SJSA1 (cell line): Measurements from ENCODE around the gene NRXN3. TPM values are rescaled to one million over a fixed set of nuclear protein-coding genes. Genes with fewer than 3 reads are reported as not detected.

Experiments
- DNase-seq, 2 experiments: peaks; one replicate each; pipeline ENCODE4 v3.0.0-alpha.2; 2015 to 2020; ENCODE audit warnings: low spot score in 2 of 2, low read depth in 1 of 2
- H3K27ac ChIP-seq: fragments of 250-450 bp; sonication (Bioruptor Pico); 2 replicates; pipeline ENCODE4 v1.5.1; 2020; ENCODE audit warnings: mild to moderate bottlenecking, moderate library complexity
- H3K27me3 ChIP-seq: fragments of 250-450 bp; sonication (Bioruptor Pico); replicated peaks from 2 replicates; pipeline ENCODE4 v1.5.1; 2020; ENCODE audit warnings: mild to moderate bottlenecking, moderate library complexity
- H3K36me3 ChIP-seq: fragments of 250-450 bp; sonication (Bioruptor Pico); 2 replicates; pipeline ENCODE4 v1.5.1; 2020; ENCODE audit warnings: mild to moderate bottlenecking
- H3K4me1 ChIP-seq: fragments of 250-450 bp; sonication (Bioruptor Pico); replicated peaks from 2 replicates; pipeline ENCODE4 v1.6.1; 2021; ENCODE audit warnings: mild to moderate bottlenecking
- H3K4me3 ChIP-seq: fragments of 250-450 bp; sonication (Bioruptor Pico); 2 replicates; pipeline ENCODE4 v1.5.1; 2020; ENCODE audit warnings: mild to moderate bottlenecking
- H3K9me3 ChIP-seq: fragments of 250-450 bp; sonication (Bioruptor Pico); replicated peaks from 2 replicates; pipeline ENCODE4 v1.5.1; 2020; ENCODE audit warnings: mild to moderate bottlenecking
- total RNA-seq: library from RNA; depleted of rRNA; stranded (reverse); fragments of >200 nt; shearing (Covaris generic); gene quantifications from 2 replicates; pipeline ENCODE4 v1.2.3, GENCODE V29; 2014

Gene NRXN3
- total RNA-seq, 1 experiment from 2014 or later = 1.0 TPM

- Histone ChIP-seq H3K27ac (peak overlapping the region; percentile 56), H3K27me3 (no peaks in the 10 kb centered on the region), H3K4me3 (no peak overlapping the region), H3K9me3 (no peaks in the 10 kb centered on the region), H3K4me1 (peaks cover 44% of the 10 kb centered on the region), H3K36me3 (no peaks in the 10 kb centered on the region)
- peak; percentile 40 to 57 for DNase-seq
Observed at GRCh38 chr14:79708426-79709388, 1538.5 kb downstream of the NRXN3 start.

- Histone ChIP-seq H3K36me3 (no peaks in the 10 kb centered on the region), H3K27me3 (no peaks in the 10 kb centered on the region), H3K9me3 (no peaks in the 10 kb centered on the region), H3K4me1 (peaks cover 48% of the 10 kb centered on the region), H3K27ac (peak overlapping the region; percentile 56), H3K4me3 (no peak overlapping the region)
- DNase-seq = no peak
Observed at GRCh38 chr14:79709573-79709972, 1539.4 kb downstream of the NRXN3 start.

GRCh38 chr14:79712302-79712950, 1542.3 kb downstream of the NRXN3 start:
- Histone ChIP-seq H3K27me3 (no peaks in the 10 kb centered on the region), H3K9me3 (no peaks in the 10 kb centered on the region), H3K4me1 (peaks cover 48% of the 10 kb centered on the region), H3K36me3 (no peaks in the 10 kb centered on the region), H3K27ac (peak overlapping the region; percentile 67), H3K4me3 (no peak overlapping the region)
- DNase-seq = peak; percentile 64 to 76

GRCh38 chr14:79721399-79722084, 1551.4 kb downstream of the NRXN3 start:
- no peaks in the 10 kb centered on the region for H3K27me3 ChIP-seq
- DNase-seq = no peak

GRCh38 chr14:79724934-79725717, 1555.0 kb downstream of the NRXN3 start:
- no peak for DNase-seq
- H3K27ac ChIP-seq = no peak overlapping the region
- H3K4me3 ChIP-seq = no peak overlapping the region

More at GRCh38 chr14:79721399-79722084, 1551.4 kb downstream of the NRXN3 start:
- Histone ChIP-seq H3K9me3 (no peaks in the 10 kb centered on the region), H3K27ac (no peak overlapping the region), H3K4me1 (no peaks in the 10 kb centered on the region), H3K4me3 (no peak overlapping the region), H3K36me3 (no peaks in the 10 kb centered on the region)

GRCh38 chr14:79727900-79728299, 1557.7 kb downstream of the NRXN3 start:
- Histone ChIP-seq H3K4me1 (peaks cover 6% of the 10 kb centered on the region; the same call in 1 of the 2 replicates), H3K9me3 (no peaks in the 10 kb centered on the region), H3K36me3 (no peaks in the 10 kb centered on the region), H3K4me3 (no peak overlapping the region), H3K27me3 (no peaks in the 10 kb centered on the region), H3K27ac (no peak overlapping the region)
- no peak for DNase-seq

More at GRCh38 chr14:79724934-79725717, 1555.0 kb downstream of the NRXN3 start:
- Histone ChIP-seq H3K36me3 (no peaks in the 10 kb centered on the region), H3K4me1 (no peaks in the 10 kb centered on the region), H3K9me3 (no peaks in the 10 kb centered on the region), H3K27me3 (no peaks in the 10 kb centered on the region)

GRCh38 chr14:79728331-79728730, 1558.2 kb downstream of the NRXN3 start:
- Histone ChIP-seq H3K27me3 (no peaks in the 10 kb centered on the region), H3K4me3 (no peak overlapping the region), H3K9me3 (no peaks in the 10 kb centered on the region), H3K27ac (no peak overlapping the region), H3K4me1 (peaks cover 6% of the 10 kb centered on the region; the same call in 1 of the 2 replicates), H3K36me3 (no peaks in the 10 kb centered on the region)
- DNase-seq = no peak

- no peak overlapping the region for H3K27ac ChIP-seq
- no peak overlapping the region for H3K4me3 ChIP-seq
- no peaks in the 10 kb centered on the region for H3K27me3 ChIP-seq
- H3K4me1 ChIP-seq = peaks cover 6% of the 10 kb centered on the region; the same call in 1 of the 2 replicates
- no peaks in the 10 kb centered on the region for H3K9me3 ChIP-seq
- no peak for DNase-seq
- no peaks in the 10 kb centered on the region for H3K36me3 ChIP-seq
Observed at GRCh38 chr14:79729731-79730130, 1559.6 kb downstream of the NRXN3 start.

- H3K36me3 ChIP-seq = no peaks in the 10 kb centered on the region
- H3K27me3 ChIP-seq = no peaks in the 10 kb centered on the region
- no peak for DNase-seq
- no peak overlapping the region for H3K4me3 ChIP-seq
- H3K9me3 ChIP-seq = no peaks in the 10 kb centered on the region
- no peak overlapping the region for H3K27ac ChIP-seq
- H3K4me1 ChIP-seq = peaks cover 6% of the 10 kb centered on the region; the same call in 1 of the 2 replicates
Observed at GRCh38 chr14:79730196-79730595, 1560.0 kb downstream of the NRXN3 start.

- H3K27ac ChIP-seq = no peak overlapping the region
- H3K36me3 ChIP-seq = no peaks in the 10 kb centered on the region
- DNase-seq = no peak
Observed at GRCh38 chr14:79730953-79731352, 1560.8 kb downstream of the NRXN3 start.

GRCh38 chr14:79732911-79733655, 1562.9 kb downstream of the NRXN3 start:
- Histone ChIP-seq H3K27ac (no peak overlapping the region), H3K36me3 (no peaks in the 10 kb centered on the region), H3K4me3 (no peak overlapping the region), H3K27me3 (no peaks in the 10 kb centered on the region), H3K9me3 (peaks cover 6% of the 10 kb centered on the region), H3K4me1 (peaks cover 6% of the 10 kb centered on the region; the same call in 1 of the 2 replicates)
- no peak for DNase-seq

More at GRCh38 chr14:79730953-79731352, 1560.8 kb downstream of the NRXN3 start:
- no peak overlapping the region for H3K4me3 ChIP-seq
- no peaks in the 10 kb centered on the region for H3K27me3 ChIP-seq
- H3K4me1 ChIP-seq = peaks cover 6% of the 10 kb centered on the region; the same call in 1 of the 2 replicates
- no peaks in the 10 kb centered on the region for H3K9me3 ChIP-seq

GRCh38 chr14:79734151-79734550, 1564.0 kb downstream of the NRXN3 start:
- no peaks in the 10 kb centered on the region for H3K36me3 ChIP-seq
- no peaks in the 10 kb centered on the region for H3K27me3 ChIP-seq
- H3K4me3 ChIP-seq = no peak overlapping the region
- no peak overlapping the region for H3K27ac ChIP-seq
- peaks cover 6% of the 10 kb centered on the region for H3K9me3 ChIP-seq
- H3K4me1 ChIP-seq = peaks cover 6% of the 10 kb centered on the region; the same call in 1 of the 2 replicates
- DNase-seq = no peak
